GM18511 (cell line): ENCODE measurements around the gene SLC1A1.

Experiments used
- ATAC-seq: cut with Tn5 transposase; IDR thresholded peaks from one replicate; pipeline ENCODE4 v1.9.1; 2021; ENCODE audit warnings: mild to moderate bottlenecking, moderate library complexity; ENCODE audit not compliant: unreplicated experiment

Gene SLC1A1

DNA sequence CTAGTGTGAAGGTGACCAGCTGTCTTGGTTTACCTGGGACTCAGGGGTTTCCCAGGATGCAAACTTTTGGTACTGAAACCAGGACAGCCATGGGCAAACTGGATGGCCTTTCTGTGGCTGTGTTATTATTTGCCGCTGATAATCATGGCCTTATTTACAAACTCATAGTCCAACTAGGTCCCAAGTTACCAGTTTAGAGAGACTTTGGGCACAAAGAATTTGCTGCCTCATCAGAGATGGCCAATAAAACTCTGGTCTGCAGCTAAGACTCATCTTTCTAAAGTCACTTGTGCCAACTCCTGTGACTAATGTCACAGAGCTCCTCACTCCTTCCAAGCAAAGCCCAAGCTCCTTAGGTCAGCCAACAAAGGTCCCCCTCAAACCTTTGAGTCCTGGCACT lies 124.4 kb downstream of the SLC1A1 start:
- ATAC-seq: no peak

GRCh38 chr9:4615251-4615650 lies 125.0 kb downstream of the SLC1A1 start:
- no peak for ATAC-seq

DNA sequence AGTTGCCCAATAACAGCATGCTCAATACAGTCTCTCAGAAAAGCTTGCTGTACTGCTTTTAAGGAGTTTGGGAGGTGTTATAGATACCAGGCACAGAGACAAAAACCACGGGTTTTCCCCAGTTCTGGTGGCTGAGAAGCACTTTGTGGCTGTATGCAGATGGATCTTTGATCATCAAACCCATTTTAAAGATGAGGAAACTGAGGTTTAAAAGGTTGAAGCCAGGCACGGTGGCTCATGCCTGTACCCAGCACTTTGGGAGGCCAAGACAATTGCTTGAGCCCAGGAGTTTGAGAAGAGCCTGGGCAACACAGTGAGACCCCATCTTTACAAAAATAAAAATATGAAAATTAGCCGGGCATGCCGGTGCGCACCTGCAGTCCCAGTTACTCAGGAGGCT lies 125.5 kb downstream of the SLC1A1 start:
- ATAC-seq: no peak

DNA sequence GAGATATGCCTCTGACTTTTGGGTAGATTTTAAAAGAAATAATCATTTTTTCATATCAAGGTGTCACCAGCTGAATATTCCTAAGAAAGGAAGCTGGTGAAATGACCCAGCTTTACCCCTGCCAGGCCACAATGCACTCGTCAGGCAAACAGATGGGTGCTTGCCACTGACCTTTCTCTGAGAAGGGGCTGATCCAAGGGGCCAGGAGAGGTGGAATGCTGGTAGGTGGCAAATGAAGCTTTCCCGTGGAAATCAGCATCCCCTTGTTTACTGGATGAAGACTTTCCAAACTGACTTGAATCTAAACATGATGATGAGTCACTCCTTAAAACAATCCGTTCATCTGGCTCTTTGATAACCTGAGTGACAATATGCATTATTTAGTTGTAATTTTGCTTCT lies 127.5 kb downstream of the SLC1A1 start:
- no peak for ATAC-seq

DNA sequence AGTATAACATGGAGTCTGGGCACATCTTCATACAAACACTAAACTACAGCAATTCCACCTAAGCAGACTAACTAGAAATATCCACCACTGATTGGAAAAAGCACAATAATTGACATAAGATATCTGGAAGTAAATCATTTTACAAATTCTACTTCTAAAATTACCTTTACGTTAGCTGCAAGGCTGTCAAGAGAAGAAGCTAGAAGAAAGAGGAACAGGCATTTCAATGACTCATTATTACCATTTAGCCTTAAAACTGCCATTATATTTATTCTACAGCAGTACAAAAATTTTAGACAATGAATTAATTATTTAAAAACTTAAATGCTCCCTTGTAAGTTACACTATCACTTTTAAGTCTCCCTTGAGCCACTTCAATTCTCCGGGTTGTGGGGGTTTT lies 128.4 kb downstream of the SLC1A1 start:
- no peak for ATAC-seq

- ATAC-seq: no peak
These were observed 129.9 kb downstream of the SLC1A1 start for GRCh38 chr9:4620057-4620765.

DNA sequence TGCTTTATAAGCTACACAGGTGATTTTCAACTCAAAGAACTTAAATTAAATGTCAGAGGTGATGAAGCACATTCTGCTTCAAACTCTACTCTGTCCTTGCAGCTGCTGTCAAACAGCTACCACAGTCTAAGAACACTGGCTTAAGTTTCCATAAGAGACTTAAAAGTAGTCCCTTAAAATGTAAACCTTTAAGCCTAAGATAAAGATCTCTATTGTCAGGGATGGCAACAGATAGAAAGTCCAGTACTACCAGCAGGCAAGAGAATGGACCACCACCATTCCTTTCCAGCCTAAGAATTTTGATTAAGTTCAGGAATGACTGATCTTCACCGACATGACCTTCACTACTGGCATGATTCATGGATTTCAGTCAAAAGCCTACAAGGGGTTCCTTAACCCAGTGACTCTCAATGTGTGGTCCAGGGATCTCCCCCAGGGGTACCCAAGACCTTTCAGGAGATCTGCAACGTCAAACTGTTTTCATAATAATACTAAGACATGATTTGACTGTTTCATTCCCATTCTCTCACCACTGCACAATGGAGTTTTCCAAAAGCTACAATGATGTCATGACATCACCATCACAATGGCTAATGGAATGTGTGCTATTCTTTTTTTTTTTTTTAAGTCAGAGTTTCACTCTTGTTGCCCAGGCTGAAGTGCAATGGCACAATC lies 130.8 kb downstream of the SLC1A1 start:
- no peak for ATAC-seq

GRCh38 chr9:4622016-4622415 lies 131.7 kb downstream of the SLC1A1 start:
- ATAC-seq: no peak

DNA sequence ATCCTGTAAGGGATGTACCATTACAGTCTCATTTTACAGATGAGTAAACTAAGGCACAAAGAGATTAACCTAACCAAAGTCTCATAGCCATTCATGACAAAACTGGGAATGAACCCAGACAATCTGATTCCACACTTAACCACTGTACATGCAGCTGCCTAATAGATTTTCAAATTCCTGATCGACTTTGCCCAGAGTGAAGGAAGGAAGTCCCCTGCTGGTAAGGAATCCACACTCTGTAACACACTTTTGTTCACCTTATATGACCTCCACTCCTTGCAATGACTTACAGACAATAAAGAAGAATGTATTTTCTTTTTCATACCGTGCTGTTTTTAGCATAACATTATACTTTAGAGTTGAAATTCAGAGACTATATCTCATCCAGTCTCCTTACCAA lies 140.6 kb downstream of the SLC1A1 start:
- no peak for ATAC-seq
